Neural progenitor cell (in vitro differentiated cells): ENCODE results near the gene LIMK1. TPM values are rescaled to one million over a fixed set of nuclear protein-coding genes. Genes with fewer than 3 reads are reported as not detected.

ENCODE experiments used
- DNase-seq: peaks from one replicate; pipeline ENCODE4 v3.0.0-alpha.2; 2016; ENCODE audit warnings: low spot score
- H2AFZ ChIP-seq: fragments of 200-600 bp; sonication (generic); replicated peaks from 2 replicates; pipeline ENCODE4 v1.6.1; 2016; ENCODE audit warnings: antibody characterized with exemption
- H3F3A ChIP-seq: fragments of 200-600 bp; sonication (generic); 2 replicates; pipeline ENCODE4 v1.6.1; 2016; ENCODE audit warnings: antibody characterized with exemption, low read depth
- H3K27ac ChIP-seq: fragments of 200-600 bp; sonication (generic); 2 replicates; pipeline ENCODE4 v1.5.1; 2016; ENCODE audit warnings: mild to moderate bottlenecking
- H3K27me3 ChIP-seq: fragments of 200-600 bp; sonication (generic); 2 replicates; pipeline ENCODE4 v1.6.1; 2016; ENCODE audit warnings: mild to moderate bottlenecking, moderate library complexity
- H3K36me3 ChIP-seq: fragments of 200-600 bp; sonication (generic); 2 replicates; pipeline ENCODE4 v1.5.1; 2016
- H3K4me1 ChIP-seq: fragments of 200-600 bp; sonication (generic); 2 replicates; pipeline ENCODE4 v1.6.1; 2016; ENCODE audit warnings: mixed run types
- H3K4me2 ChIP-seq: fragments of 200-600 bp; sonication (generic); 2 replicates; pipeline ENCODE4 v1.6.1; 2016
- H3K4me3 ChIP-seq: fragments of 200-600 bp; sonication (generic); 2 replicates; pipeline ENCODE4 v1.5.1; 2016
- H3K79me2 ChIP-seq: fragments of 200-600 bp; sonication (generic); 2 replicates; pipeline ENCODE4 v1.6.1; 2016; ENCODE audit warnings: low read depth
- H3K9ac ChIP-seq: fragments of 200-600 bp; sonication (generic); 2 replicates; pipeline ENCODE4 v1.6.1; 2016
- H3K9me3 ChIP-seq: fragments of 200-600 bp; sonication (generic); 2 replicates; pipeline ENCODE4 v1.5.1; 2016; ENCODE audit warnings: low read depth
- H4K20me1 ChIP-seq: fragments of 200-600 bp; sonication (generic); 2 replicates; pipeline ENCODE4 v1.6.1; 2016; ENCODE audit warnings: low read depth
- H3K27ac Mint-ChIP-seq: 3 replicates; pipeline ENCODE4 v1.8.0; 2021; ENCODE audit warnings: mixed read lengths
- H3K27me3 Mint-ChIP-seq: 2 replicates; pipeline ENCODE4 v1.8.0; 2022; ENCODE audit warnings: low read depth, mild to moderate bottlenecking, inconsistent platforms, moderate library complexity, mixed read lengths; ENCODE audit not compliant: insufficient read depth
- H3K36me3 Mint-ChIP-seq: 3 replicates; pipeline ENCODE4 v1.8.0; 2021; ENCODE audit warnings: mixed read lengths
- H3K4me1 Mint-ChIP-seq: 3 replicates; pipeline ENCODE4 v1.8.0; 2021; ENCODE audit warnings: mixed read lengths
- H3K4me3 Mint-ChIP-seq: 3 replicates; pipeline ENCODE4 v1.8.0; 2021; ENCODE audit warnings: mild to moderate bottlenecking, moderate library complexity, mixed read lengths
- H3K9me3 Mint-ChIP-seq: 3 replicates; pipeline ENCODE4 v1.8.0; 2020; ENCODE audit warnings: mixed read lengths
- EZH2 ChIP-seq: fragments of 200-600 bp; sonication (generic); IDR thresholded peaks from 2 replicates; pipeline ENCODE4 v1.6.1; 2017; ENCODE audit warnings: antibody characterized with exemption, mild to moderate bottlenecking, moderate library complexity
- EZH2phosphoT487 ChIP-seq: fragments of 200-600 bp; sonication (generic); IDR thresholded peaks from 2 replicates; pipeline ENCODE4 v1.6.1; 2017; ENCODE audit warnings: antibody characterized with exemption
- total RNA-seq: library from RNA; depleted of rRNA; stranded (reverse); fragments of >200 nt; gene quantifications from 2 replicates; pipeline ENCODE4 v1.2.3, GENCODE V29; 2015; ENCODE audit warnings: low replicate concordance
- TF ChIP-seq, protein P1 (sequence below): fragments of 200-600 bp; sonication (generic); IDR thresholded peaks from 2 replicates; pipeline ENCODE4 v1.5.1; 2017; ENCODE audit warnings: antibody characterized with exemption, mild to moderate bottlenecking

LIMK1 gene
- total RNA-seq, 1 donor from 2014 or later, result 29.9 TPM

DNA sequence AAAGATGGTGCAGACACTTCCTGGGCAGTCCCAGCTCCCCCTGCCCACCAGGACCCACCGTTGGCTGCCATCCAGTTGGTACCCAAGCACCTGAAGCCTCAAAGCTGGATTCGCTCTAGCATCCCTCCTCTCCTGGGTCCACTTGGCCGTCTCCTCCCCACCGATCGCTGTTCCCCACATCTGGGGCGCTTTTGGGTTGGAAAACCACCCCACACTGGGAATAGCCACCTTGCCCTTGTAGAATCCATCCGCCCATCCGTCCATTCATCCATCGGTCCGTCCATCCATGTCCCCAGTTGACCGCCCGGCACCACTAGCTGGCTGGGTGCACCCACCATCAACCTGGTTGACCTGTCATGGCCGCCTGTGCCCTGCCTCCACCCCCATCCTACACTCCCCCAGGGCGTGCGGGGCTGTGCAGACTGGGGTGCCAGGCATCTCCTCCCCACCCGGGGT, 14.5 kb upstream of the LIMK1 start:
- no peaks in the 10 kb centered on the region for H3K9me3 Mint-ChIP-seq
- TF ChIP-seq EZH2, result no peak
- TF ChIP-seq EZH2phosphoT487, result no peak
- TF ChIP-seq, protein P1, sequence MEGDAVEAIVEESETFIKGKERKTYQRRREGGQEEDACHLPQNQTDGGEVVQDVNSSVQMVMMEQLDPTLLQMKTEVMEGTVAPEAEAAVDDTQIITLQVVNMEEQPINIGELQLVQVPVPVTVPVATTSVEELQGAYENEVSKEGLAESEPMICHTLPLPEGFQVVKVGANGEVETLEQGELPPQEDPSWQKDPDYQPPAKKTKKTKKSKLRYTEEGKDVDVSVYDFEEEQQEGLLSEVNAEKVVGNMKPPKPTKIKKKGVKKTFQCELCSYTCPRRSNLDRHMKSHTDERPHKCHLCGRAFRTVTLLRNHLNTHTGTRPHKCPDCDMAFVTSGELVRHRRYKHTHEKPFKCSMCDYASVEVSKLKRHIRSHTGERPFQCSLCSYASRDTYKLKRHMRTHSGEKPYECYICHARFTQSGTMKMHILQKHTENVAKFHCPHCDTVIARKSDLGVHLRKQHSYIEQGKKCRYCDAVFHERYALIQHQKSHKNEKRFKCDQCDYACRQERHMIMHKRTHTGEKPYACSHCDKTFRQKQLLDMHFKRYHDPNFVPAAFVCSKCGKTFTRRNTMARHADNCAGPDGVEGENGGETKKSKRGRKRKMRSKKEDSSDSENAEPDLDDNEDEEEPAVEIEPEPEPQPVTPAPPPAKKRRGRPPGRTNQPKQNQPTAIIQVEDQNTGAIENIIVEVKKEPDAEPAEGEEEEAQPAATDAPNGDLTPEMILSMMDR, result no peak
- Histone ChIP-seq H3K4me1 (no peaks in the 10 kb centered on the region), H3K9me3 (no peaks in the 10 kb centered on the region), H3K27ac (no peak overlapping the region), H3F3A (no peaks in the 10 kb centered on the region), H3K9ac (no peak overlapping the region), H3K36me3 (no peaks in the 10 kb centered on the region), H3K79me2 (no peaks in the 10 kb centered on the region), H3K4me2 (no peak overlapping the region), H4K20me1 (no peaks in the 10 kb centered on the region), H3K27me3 (no peaks in the 10 kb centered on the region), H2AFZ (no peak overlapping the region), H3K4me3 (no peak overlapping the region)
- no peaks in the 10 kb centered on the region for H3K4me1 Mint-ChIP-seq
- no peak for DNase-seq
- H3K4me3 Mint-ChIP-seq, result no peak overlapping the region
- no peaks in the 10 kb centered on the region for H3K36me3 Mint-ChIP-seq
- no peak overlapping the region for H3K27ac Mint-ChIP-seq
- peaks cover 4% of the 10 kb centered on the region for H3K27me3 Mint-ChIP-seq

DNA sequence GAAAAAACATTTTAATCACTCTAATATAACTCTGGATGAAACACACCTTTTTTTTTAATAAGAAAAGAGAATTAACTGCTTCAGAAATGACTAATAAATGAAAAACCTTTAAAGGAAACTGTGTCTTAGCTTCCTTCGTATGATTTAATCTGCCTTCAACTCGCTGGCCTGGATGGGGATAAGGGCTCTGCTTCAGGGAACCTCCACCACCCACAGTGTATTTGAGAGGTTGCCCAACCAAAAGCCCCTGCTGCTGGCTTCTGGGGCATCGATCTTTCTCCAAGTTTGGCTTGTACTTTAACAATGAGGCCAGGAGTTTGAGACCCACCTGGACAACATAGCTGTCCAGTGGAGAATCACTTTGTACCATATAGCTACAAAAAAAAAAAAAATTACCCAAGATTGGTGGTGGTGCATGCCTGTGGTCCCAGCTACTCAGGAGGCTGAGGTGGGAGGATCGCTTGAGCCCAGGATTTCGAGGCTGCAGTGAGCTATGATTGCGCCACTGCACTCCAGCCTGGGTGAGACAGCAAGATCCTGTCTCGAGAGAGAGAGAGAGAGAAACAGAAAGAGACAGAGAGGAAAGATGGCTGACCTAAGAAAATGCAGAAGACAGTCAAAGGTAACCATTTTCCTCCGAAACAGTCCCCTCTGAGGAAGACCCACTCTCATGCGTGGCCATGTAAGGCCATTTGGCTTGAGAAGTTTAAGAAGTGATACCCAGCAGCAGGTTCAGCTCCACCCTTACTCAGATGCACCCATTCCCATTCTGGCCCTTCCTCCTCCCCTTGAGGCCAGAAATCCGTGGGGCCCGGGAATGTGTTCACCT, 13.6 kb upstream of the LIMK1 start:
- no peak overlapping the region for H3K27ac ChIP-seq
- H2AFZ ChIP-seq, result no peak overlapping the region
- Mint-ChIP-seq H3K27me3 (peaks cover 4% of the 10 kb centered on the region), H3K4me1 (no peaks in the 10 kb centered on the region), H3K4me3 (no peak overlapping the region), H3K9me3 (no peaks in the 10 kb centered on the region), H3K36me3 (no peaks in the 10 kb centered on the region), H3K27ac (peak overlapping the region; percentile 72)
- H3K27me3 ChIP-seq, result no peaks in the 10 kb centered on the region
- H3K4me1 ChIP-seq, result no peaks in the 10 kb centered on the region
- H3K9ac ChIP-seq, result no peak overlapping the region
- H3K36me3 ChIP-seq, result no peaks in the 10 kb centered on the region
- no peak for DNase-seq
- no peaks in the 10 kb centered on the region for H4K20me1 ChIP-seq
- TF ChIP-seq EZH2phosphoT487, result no peak
- TF ChIP-seq, protein P1, result no peak
- TF ChIP-seq EZH2, result no peak
- no peak overlapping the region for H3K4me2 ChIP-seq
- no peaks in the 10 kb centered on the region for H3K79me2 ChIP-seq
- H3F3A ChIP-seq, result no peaks in the 10 kb centered on the region
- H3K4me3 ChIP-seq, result no peak overlapping the region
- H3K9me3 ChIP-seq, result no peaks in the 10 kb centered on the region

DNA sequence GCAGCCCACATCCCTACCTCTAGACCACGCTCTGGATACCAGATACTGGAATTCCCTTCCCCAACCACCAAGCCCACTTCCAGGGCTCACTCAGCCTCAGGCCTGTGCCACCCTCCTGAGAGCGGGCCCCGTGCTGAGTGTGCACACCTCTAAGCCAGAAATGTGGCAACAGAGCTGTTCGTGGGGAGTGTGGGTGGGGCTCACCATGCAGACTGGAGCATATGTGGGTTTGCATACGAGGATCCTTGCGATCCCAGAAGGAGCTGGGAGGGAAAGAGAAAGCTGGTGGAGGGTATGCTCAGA, 13.0 kb upstream of the LIMK1 start:
- no peak overlapping the region for H3K27ac ChIP-seq
- H3K9ac ChIP-seq, result no peak overlapping the region
- no peak overlapping the region for H2AFZ ChIP-seq
- H4K20me1 ChIP-seq, result no peaks in the 10 kb centered on the region
- H3K9me3 ChIP-seq, result no peaks in the 10 kb centered on the region
- Mint-ChIP-seq H3K36me3 (no peaks in the 10 kb centered on the region), H3K4me3 (no peak overlapping the region), H3K27me3 (peaks cover 4% of the 10 kb centered on the region), H3K9me3 (no peaks in the 10 kb centered on the region), H3K27ac (no peak overlapping the region), H3K4me1 (no peaks in the 10 kb centered on the region)
- H3K4me2 ChIP-seq, result no peak overlapping the region
- H3F3A ChIP-seq, result no peaks in the 10 kb centered on the region
- H3K4me3 ChIP-seq, result no peak overlapping the region
- DNase-seq, result no peak
- TF ChIP-seq EZH2, result no peak
- TF ChIP-seq, protein P1, result no peak
- TF ChIP-seq EZH2phosphoT487, result no peak
- no peaks in the 10 kb centered on the region for H3K79me2 ChIP-seq
- no peaks in the 10 kb centered on the region for H3K4me1 ChIP-seq
- no peaks in the 10 kb centered on the region for H3K36me3 ChIP-seq
- H3K27me3 ChIP-seq, result no peaks in the 10 kb centered on the region
